NCI-H2171 (cell line): Measurements from ENCODE around the gene AP3M1.
"Not testable (repeated sequence)": the region's sequence is repeated elsewhere in the genome, so short reads cannot be mapped to it uniquely, and the experiment has no call there.

Source experiments
- DNase-seq: peaks from one replicate; lab custom pipeline; 2025; lab: John Stamatoyannopoulos, UW

The AP3M1 gene

GRCh38 chr10:74163319-74164068 lies 12.9 kb upstream of the AP3M1 start:
- DNase-seq, result no peak

- no peak for DNase-seq
Observed at GRCh38 chr10:74160013-74160412, 9.4 kb upstream of the AP3M1 start.

GRCh38 chr10:74156919-74157289 lies 6.3 kb upstream of the AP3M1 start:
- no peak for DNase-seq

GRCh38 chr10:74153676-74154075 lies 3.0 kb upstream of the AP3M1 start:
- no peak for DNase-seq

- no peak for DNase-seq
Observed at GRCh38 chr10:74153123-74153522, 2.5 kb upstream of the AP3M1 start.

GRCh38 chr10:74151879-74152722 lies 1.5 kb upstream of the AP3M1 start:
- no peak for DNase-seq

- peak; percentile 92 for DNase-seq
Observed at GRCh38 chr10:74150990-74151878, 606 bp upstream of the AP3M1 start, which contains the start of gene ADK. Gene ADK (plus strand): TSS chr10:74151221. CDS start chr10:74151279, 58 bp downstream.

- DNase-seq, result not testable (repeated sequence)
Observed at GRCh38 chr10:74146980-74147379, 3.6 kb downstream of the AP3M1 start.

- DNase-seq, result no peak
Observed at GRCh38 chr10:74145133-74145532, 5.5 kb downstream of the AP3M1 start.

- DNase-seq, result no peak
Observed at GRCh38 chr10:74140553-74140952, 10.1 kb downstream of the AP3M1 start.

- DNase-seq, result no peak
Observed at GRCh38 chr10:74139981-74140380, 10.6 kb downstream of the AP3M1 start.

- not testable (repeated sequence) for DNase-seq
Observed at GRCh38 chr10:74138596-74138995, 12.0 kb downstream of the AP3M1 start.

- no peak for DNase-seq
Observed at GRCh38 chr10:74137992-74138391, 12.6 kb downstream of the AP3M1 start.

- no peak for DNase-seq
Observed at GRCh38 chr10:74135452-74135851, 15.2 kb downstream of the AP3M1 start.

GRCh38 chr10:74133923-74134820 lies 16.5 kb downstream of the AP3M1 start:
- no peak for DNase-seq

- no peak for DNase-seq
Observed at GRCh38 chr10:74123081-74123480, 27.5 kb downstream of the AP3M1 start.

GRCh38 chr10:74122060-74122459 lies 28.6 kb downstream of the AP3M1 start:
- no peak for DNase-seq

GRCh38 chr10:74121368-74121767 lies 29.3 kb downstream of the AP3M1 start:
- DNase-seq, result no peak

GRCh38 chr10:74120911-74121310 lies 29.7 kb downstream of the AP3M1 start:
- DNase-seq, result no peak

- DNase-seq, result no peak
Observed at GRCh38 chr10:74118804-74119203, 31.8 kb downstream of the AP3M1 start.

GRCh38 chr10:74117738-74118137 lies 32.9 kb downstream of the AP3M1 start:
- no peak for DNase-seq
